Hair follicle dermal papilla cell (primary cell): ENCODE measurements around the gene RET. TPM values are rescaled to one million over a fixed set of nuclear protein-coding genes. Genes with fewer than 3 reads are reported as not detected.

Experiments
- total RNA-seq: library from RNA; depleted of rRNA; stranded (reverse); fragments of >200 nt; gene quantifications from 2 replicates; pipeline ENCODE4 v1.2.3, GENCODE V29; 2012

The RET gene
- total RNA-seq = 2.4 and 4.1 TPM in 2 replicates

GRCh38 chr10:43076876-43077420, at the start of gene RET:
Gene RET, plus strand, starts transcription at chr10:43077069. Its CDS starts 190 bp downstream, at chr10:43077259.

GRCh38 chr10:43138021-43138756, 61.3 kb downstream of the RET start, which contains the start of gene CSGALNACT2:
Gene CSGALNACT2, plus strand, starts transcription at chr10:43138445. Its CDS starts 16,705 bp downstream, at chr10:43155150.

Other genes starting within 250 kb of the RET start
- 20.8 and 26.8 TPM in 2 replicates for gene CSGALNACT2, start 61.4 kb downstream of the RET start, total RNA-seq
- gene RASGEF1A, start 190.0 kb downstream of the RET start, total RNA-seq = 0.49 TPM in 2 replicates